HG03064 (cell line): ENCODE data around the gene TMEM31.

Source experiments
- ATAC-seq: cut with Tn5 transposase; IDR thresholded peaks from one replicate; pipeline ENCODE4 v1.9.1; 2021; ENCODE audit warnings: low read depth; ENCODE audit not compliant: unreplicated experiment

The TMEM31 gene, protein sequence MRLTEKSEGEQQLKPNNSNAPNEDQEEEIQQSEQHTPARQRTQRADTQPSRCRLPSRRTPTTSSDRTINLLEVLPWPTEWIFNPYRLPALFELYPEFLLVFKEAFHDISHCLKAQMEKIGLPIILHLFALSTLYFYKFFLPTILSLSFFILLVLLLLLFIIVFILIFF

DNA sequence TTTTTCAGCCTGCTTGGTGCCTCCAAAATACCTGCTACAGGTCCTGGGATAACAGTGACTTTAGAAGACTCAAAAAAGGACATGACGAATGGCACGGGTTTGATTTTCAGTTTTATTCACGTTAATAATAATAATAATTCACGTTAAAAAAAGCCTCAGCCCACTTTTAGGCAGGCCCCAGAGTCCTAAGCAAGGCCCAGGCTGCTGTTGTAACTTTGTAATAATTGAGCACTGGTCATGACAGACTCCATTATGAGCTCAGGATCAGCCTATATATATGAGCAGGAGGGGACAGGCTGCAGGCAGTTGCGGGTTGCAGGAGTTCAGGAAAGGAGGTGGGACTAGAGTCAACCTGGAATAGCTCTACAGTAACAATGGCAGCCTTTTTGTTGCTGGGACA lies at the start of gene TMEM31:
TSS of gene TMEM31 (plus strand) at position 301 of the 400 bp plus-strand sequence. CDS start 1,350 bp downstream, outside the sequence.
- ATAC-seq = no peak

- ATAC-seq = no peak
These were observed 46.5 kb upstream of the TMEM31 start for GRCh38 chrX:103663981-103664762.

GRCh38 chrX:103666202-103667107 lies 44.3 kb upstream of the TMEM31 start:
- no peak for ATAC-seq

- no peak for ATAC-seq
These were observed 41.0 kb upstream of the TMEM31 start for GRCh38 chrX:103669745-103670144.

- ATAC-seq = no peak
These were observed 35.9 kb upstream of the TMEM31 start for GRCh38 chrX:103674531-103675454.

- ATAC-seq = no peak
These were observed 32.3 kb upstream of the TMEM31 start for GRCh38 chrX:103678199-103678993.

- ATAC-seq = no peak
These were observed 29.3 kb upstream of the TMEM31 start for GRCh38 chrX:103681443-103681842.

DNA sequence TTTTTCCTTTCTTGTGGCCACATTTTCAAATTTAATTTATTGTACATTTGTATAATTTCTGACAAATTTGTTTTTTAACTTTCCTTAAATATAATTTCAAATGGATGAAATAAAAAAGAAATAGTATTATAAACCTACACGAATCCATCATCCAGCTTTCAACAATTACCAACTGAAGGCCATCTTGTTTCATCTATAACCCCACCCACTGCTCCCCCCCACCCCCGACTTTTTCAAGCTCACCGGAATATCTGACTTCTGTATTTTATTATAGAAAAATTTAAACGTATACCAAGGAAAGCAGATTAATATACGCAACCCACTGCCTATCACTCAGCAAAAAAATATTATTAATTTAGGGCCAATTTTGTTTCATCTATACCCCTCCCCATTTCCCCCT lies 25.3 kb upstream of the TMEM31 start:
- ATAC-seq = no peak

DNA sequence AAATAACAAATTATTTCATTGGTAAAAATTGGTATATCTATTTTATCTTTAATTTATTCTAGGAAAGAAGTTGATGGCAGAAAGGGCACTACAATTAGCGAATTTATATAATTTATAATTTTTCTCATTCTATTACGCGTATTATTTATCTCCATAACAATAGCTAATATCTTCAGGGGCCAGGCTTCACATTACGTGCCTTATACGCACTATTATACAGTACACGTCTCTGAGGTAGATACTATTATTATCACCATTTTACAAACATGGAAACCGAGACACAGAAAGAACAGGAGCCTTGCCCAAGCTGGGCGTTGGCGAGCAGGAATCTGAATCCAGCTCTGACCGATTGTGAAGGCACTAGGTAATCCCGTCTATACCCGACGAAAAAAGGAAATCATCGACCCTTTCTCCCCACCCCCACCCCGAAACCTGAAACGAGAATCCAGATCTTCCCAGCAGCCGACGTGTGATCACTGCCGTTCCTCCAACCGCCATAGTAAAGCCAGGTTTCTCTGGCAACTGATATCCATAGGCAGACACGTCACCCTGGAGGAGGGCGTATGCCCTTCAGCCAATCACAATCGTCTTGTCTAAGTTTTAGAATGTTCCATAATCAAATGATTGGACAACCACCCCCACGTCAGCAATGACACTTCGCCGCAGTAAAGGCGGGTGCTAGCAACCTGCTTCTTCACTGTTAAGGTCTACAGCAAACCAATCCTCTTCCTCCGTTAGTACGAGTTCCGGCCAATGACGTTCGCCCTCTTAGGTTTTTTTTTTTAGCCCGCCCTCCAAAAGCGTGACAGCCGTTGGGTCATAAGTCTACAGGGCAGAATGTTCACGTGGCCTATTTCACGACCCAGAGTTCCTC lies 24.3 kb upstream of the TMEM31 start, which contains the start of gene MORF4L2:
TSS of gene MORF4L2 (minus strand) at position 501 of the 874 bp plus-strand sequence. CDS start 9,672 bp downstream, outside the sequence.
- ATAC-seq = peak; percentile 87

DNA sequence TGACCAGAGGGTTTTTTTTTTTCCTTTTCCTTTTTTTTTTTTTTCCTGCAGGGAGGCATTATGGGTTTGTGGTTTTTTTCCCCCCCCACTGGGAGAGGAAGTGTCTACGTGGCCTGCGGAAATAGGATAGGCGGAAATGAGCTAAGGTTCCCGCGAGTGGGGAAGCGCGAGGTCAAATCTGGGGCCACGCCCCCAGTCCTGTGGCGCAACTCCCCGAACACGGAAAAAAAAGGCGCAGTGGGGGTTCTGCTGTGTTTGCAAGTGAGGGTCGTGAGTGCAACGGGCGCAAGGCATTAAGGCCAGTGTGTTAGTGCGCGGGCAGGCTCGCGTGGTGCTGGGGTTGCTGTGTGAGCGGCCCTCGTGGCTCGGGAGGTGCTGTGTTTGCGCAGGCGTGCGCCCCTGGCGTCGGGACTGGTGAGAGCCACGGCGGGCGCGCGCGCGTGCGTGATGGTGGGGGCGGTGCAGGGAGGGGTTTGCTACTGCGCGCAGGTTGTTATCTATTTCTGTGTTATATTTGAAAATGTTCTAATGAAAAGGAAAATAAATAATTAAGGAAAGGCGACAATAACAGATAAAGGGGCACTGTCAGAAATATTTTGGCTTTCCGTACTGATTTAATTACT lies 23.5 kb upstream of the TMEM31 start:
- ATAC-seq = peak; percentile 44

DNA sequence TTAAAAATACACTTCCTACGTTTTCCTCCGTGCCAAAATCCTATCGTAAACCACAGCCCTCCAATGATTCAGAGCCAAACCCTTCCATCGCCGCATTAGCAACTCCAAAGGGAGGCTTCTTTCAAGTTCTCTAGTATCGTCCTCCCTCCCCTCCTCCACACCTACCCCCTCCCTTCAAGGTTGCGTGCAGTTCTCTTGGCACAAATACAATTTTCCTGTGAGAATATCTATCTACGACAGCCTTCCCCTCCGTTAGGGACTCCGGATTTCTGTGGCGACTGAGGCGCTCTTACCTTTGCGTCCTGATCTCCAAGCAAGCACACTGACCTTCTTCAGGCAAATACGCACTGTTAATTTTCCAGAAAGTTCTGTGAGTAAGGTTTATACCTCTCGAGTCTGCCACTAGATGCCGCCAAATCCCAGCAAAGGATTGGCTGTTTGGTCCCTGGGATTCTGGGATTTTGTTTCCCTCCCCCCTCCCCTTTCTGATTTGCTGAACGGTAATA lies 23.0 kb upstream of the TMEM31 start:
- no peak for ATAC-seq

DNA sequence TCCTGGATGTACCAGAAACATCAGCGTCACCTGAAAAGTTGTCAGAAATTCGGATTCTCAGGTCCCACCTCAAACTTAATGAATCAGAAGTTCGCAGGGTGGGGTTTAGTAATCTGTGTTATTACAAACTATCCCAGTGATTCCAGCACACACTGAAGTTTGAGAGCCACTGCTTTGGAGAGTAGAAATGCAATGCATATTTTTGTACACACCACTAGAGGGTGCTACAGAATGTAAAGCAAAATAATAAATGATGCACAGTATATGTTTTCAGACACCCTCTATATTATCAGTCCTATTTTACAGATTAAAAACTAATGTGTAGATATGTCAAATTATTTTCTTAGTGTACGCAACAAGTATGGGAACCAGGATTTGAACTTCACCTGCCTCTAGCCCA lies 21.8 kb upstream of the TMEM31 start:
- ATAC-seq = no peak

DNA sequence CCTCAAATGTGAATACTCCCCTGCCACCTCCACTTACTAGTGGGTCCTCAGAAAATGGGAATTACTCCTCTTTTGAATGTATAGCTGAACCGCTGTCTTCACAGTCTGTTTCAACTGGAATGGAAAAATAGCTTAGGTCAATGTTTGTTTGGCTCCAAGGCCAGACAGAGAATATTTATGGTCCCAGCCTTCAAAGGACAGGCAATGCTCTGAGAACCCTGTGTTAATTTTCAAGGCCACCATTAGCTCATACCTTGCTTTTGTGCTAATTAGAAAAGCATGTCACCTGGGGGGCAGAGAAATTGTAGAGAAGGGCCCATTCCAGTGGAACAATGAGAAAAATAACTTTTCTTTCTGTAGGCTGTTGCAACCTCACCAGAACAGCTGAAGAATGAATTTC lies 19.6 kb upstream of the TMEM31 start:
- no peak for ATAC-seq

GRCh38 chrX:103697687-103698086 lies 13.0 kb upstream of the TMEM31 start:
- ATAC-seq = no peak

- no peak for ATAC-seq
These were observed 11.5 kb upstream of the TMEM31 start for GRCh38 chrX:103699243-103699642.

DNA sequence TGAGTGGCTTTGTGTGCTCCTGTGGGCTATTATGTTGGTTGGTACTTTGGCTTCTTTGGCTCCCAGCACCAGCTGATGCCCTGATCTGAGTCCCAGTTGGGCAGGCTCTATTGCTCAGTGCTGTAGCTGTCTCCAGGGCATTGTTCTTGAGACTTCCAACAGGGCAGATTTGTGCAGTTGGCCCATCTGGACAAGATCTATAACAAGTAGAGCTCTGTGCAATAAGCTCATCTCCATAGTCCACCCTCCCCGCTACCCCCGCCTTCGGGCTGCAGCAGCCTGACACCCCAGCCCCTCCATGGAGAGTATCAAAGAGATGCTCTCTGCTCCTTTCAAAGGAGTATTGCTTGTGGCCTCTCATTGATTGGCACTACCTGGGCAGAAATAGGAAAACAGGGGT lies 5.8 kb upstream of the TMEM31 start:
- ATAC-seq = no peak

- ATAC-seq = no peak
These were observed 6.3 kb downstream of the TMEM31 start for GRCh38 chrX:103716962-103717361.

GRCh38 chrX:103718120-103718519 lies 7.4 kb downstream of the TMEM31 start:
- ATAC-seq = no peak
